Measurements from ENCODE around the gene PSMD4.

- TF ChIP-seq CTCF (conservative IDR thresholded peaks at IDR 0.05; ENCODE audit: low read length) (no peak), EZH2phosphoT487 (IDR thresholded peaks at IDR 0.05; ENCODE audit: borderline replicate concordance) (no peak)
These were observed 16.7 kb upstream of the PSMD4 start for GRCh38 chr1:151237678-151238466.

All from Loucy (cell line).